IPS-15b (cell line): ENCODE data around the gene GJD3.

Experiments used
- H3K27me3 ChIP-seq: one replicate; pipeline ENCODE4 v1.6.1; 2013; ENCODE audit warnings: low read length; ENCODE audit not compliant: control insufficient read depth, insufficient read depth
- H3K36me3 ChIP-seq: one replicate; pipeline ENCODE4 v1.6.1; 2013; ENCODE audit warnings: low read length; ENCODE audit not compliant: control insufficient read depth, insufficient read depth
- H3K4me1 ChIP-seq: one replicate; pipeline ENCODE4 v1.6.1; 2013; ENCODE audit warnings: mild to moderate bottlenecking, low read length; ENCODE audit not compliant: control insufficient read depth, insufficient read depth
- H3K4me3 ChIP-seq: one replicate; pipeline ENCODE4 v1.5.1; 2013; ENCODE audit warnings: low read depth, low read length
- H3K9ac ChIP-seq: one replicate; pipeline ENCODE4 v1.6.1; 2013; ENCODE audit warnings: low read depth, mild to moderate bottlenecking, low read length
- H3K9me3 ChIP-seq: one replicate; pipeline ENCODE4 v1.6.1; 2013; ENCODE audit warnings: mild to moderate bottlenecking, low read length; ENCODE audit not compliant: control insufficient read depth, insufficient read depth

The GJD3 gene

GRCh38 chr17:40315678-40316570 is 48.6 kb downstream of the GJD3 start:
- Histone ChIP-seq H3K4me3 (peak overlapping the region; percentile 75), H3K4me1 (peaks cover under 1% of the 10 kb centered on the region)

GRCh38 chr17:40315206-40315605 is 49.3 kb downstream of the GJD3 start:
- Histone ChIP-seq H3K4me1 (no peaks in the 10 kb centered on the region), H3K9ac (no peak overlapping the region), H3K27me3 (peaks cover 33% of the 10 kb centered on the region), H3K9me3 (no peaks in the 10 kb centered on the region), H3K4me3 (no peak overlapping the region), H3K36me3 (no peaks in the 10 kb centered on the region)

More at GRCh38 chr17:40315678-40316570, 48.6 kb downstream of the GJD3 start:
- no peaks in the 10 kb centered on the region for H3K36me3 ChIP-seq
- no peak overlapping the region for H3K9ac ChIP-seq
- H3K27me3 ChIP-seq, result peaks cover 36% of the 10 kb centered on the region
- no peaks in the 10 kb centered on the region for H3K9me3 ChIP-seq

GRCh38 chr17:40314584-40314956 is 50.0 kb downstream of the GJD3 start:
- no peaks in the 10 kb centered on the region for H3K9me3 ChIP-seq
- H3K27me3 ChIP-seq, result peaks cover 32% of the 10 kb centered on the region
- H3K4me1 ChIP-seq, result no peaks in the 10 kb centered on the region
- H3K9ac ChIP-seq, result no peak overlapping the region
- no peak overlapping the region for H3K4me3 ChIP-seq
- H3K36me3 ChIP-seq, result no peaks in the 10 kb centered on the region

- Histone ChIP-seq H3K9ac (no peak overlapping the region), H3K27me3 (peaks cover 26% of the 10 kb centered on the region), H3K9me3 (no peaks in the 10 kb centered on the region), H3K36me3 (no peaks in the 10 kb centered on the region), H3K4me1 (no peaks in the 10 kb centered on the region), H3K4me3 (no peak overlapping the region)
Measured at GRCh38 chr17:40313668-40314583, 50.6 kb downstream of the GJD3 start.
